Adipose tissue (tissue), 3 donors: Measurements from ENCODE around the gene ZBTB20. TPM values are rescaled to one million over a fixed set of nuclear protein-coding genes. Genes with fewer than 3 reads are reported as not detected.

ENCODE experiments used
- H3K27ac ChIP-seq: one replicate; pipeline ENCODE4 v1.5.1; 2013; ENCODE audit warnings: low read depth, low read length
- WGBS, 3 donors: extraction: QIAGEN DNeasy Blood & Tissue Kit; methylation state at CpG; one replicate each; pipeline ENCODE4 v1.1.7; 2013; 5-methylcytosine and 5-hydroxymethylcytosine counted together
- polyA plus RNA-seq, 3 donors: library from polyadenylated mRNA; stranded (reverse); fragments of 200-250 nt; gene quantifications; one replicate each; pipeline ENCODE4 v1.2.3, GENCODE V29; 2013
- donor health status: healthy with polysubstance abuse.
- donor health status: Bipolar disorder and iron deficiency.
- donor health status: healthy.

Gene ZBTB20
- polyA plus RNA-seq, 3 donors: 0.62 to 7.8 (median 1.4) TPM

GRCh38 chr3:114418724-114419543 is 728.2 kb downstream of the ZBTB20 start:
- H3K27ac ChIP-seq: no peak overlapping the region
- WGBS, 3 donors: 15 to 24% (median 19%) methylated on average over 8 of the region's 8 CpGs

- no peak overlapping the region for H3K27ac ChIP-seq
These were observed 729.0 kb downstream of the ZBTB20 start for GRCh38 chr3:114418107-114418506.

DNA sequence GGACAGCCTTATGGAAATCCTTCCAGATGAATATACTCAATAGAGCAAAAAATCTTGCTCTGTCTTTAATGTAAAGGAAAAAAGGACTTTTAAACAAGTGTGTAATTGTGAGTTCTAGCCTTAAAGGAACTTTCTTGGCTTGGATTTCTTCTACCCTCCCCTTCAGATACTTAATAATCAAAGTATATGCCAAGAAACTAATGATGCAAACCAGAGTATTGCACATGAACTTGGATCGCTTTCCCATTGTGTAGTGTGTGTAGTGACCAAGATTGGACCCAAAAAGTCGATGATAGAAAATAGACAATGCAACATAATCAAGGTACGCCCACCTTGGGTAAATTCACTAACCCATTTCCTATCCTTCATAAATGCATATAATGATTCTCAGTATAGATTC is 729.4 kb downstream of the ZBTB20 start:
- no peak overlapping the region for H3K27ac ChIP-seq
- 81 to 83% (median 81%) methylated on average over 3 of the region's 3 CpGs for WGBS, 3 donors

- WGBS, 3 donors: 41 to 80% (median 56%) methylated on average over 5 of the region's 5 CpGs
- no peak overlapping the region for H3K27ac ChIP-seq
These were observed 729.8 kb downstream of the ZBTB20 start for GRCh38 chr3:114417265-114417664.

- no peak overlapping the region for H3K27ac ChIP-seq
- 66 to 74% (median 66%) methylated on average over 9 of the region's 9 CpGs for WGBS, 3 donors
These were observed 735.0 kb downstream of the ZBTB20 start for GRCh38 chr3:114411811-114412803.

GRCh38 chr3:114411190-114411668 is 735.9 kb downstream of the ZBTB20 start:
- no peak overlapping the region for H3K27ac ChIP-seq
- WGBS, 3 donors: 65 to 85% (median 67%) methylated on average over 3 of the region's 3 CpGs

DNA sequence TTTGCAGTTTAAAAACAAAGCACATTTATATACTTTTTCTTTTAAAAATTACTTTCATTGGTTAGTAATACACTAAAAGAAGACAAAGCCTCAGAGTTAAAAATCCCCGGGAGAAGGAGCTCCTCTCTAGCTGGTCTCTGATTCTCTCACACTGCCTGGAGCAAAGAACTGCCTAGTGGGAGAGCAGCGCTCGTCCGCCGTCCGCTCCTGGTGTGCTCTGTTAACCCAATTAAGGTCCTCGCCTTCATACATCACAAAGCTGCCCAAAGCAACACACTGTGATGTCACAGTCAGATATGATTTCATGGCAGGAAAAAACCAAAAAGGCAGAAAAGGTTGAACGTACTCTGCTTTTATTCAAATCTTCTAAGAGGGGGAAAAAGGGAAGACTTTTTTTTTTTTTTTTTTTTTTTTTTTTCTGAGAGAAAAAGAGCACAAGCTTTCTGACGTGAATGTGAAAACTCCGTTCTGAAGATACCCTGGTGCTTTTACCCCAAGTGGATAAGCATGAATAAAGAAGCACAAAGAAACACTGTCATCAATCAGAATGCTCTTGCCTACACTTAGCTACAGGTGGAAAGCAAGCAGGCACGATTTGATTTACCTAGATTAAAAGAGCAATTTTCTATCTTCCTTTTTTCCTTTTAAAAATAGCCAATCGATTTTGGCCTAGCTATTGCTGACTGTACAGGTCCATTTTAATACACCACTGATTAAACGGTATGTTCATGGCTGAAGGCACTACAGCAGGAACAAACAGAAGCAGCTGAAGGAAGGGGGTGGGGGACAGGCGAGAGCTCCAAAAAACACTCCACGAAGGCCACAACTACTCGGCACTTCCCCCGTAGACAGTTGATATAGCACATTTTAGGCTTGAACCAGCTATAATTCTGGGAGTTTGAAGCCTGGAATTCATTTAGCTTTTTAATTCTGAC is 738.1 kb downstream of the ZBTB20 start:
- WGBS, 3 donors: 49 to 80% (median 79%) methylated on average over 17 of the region's 17 CpGs
- H3K27ac ChIP-seq: peak overlapping the region; percentile 12

GRCh38 chr3:114406922-114407321 is 740.2 kb downstream of the ZBTB20 start:
- 77 to 95% (median 78%) methylated on average over 3 of the region's 3 CpGs for WGBS, 3 donors
- H3K27ac ChIP-seq: no peak overlapping the region

DNA sequence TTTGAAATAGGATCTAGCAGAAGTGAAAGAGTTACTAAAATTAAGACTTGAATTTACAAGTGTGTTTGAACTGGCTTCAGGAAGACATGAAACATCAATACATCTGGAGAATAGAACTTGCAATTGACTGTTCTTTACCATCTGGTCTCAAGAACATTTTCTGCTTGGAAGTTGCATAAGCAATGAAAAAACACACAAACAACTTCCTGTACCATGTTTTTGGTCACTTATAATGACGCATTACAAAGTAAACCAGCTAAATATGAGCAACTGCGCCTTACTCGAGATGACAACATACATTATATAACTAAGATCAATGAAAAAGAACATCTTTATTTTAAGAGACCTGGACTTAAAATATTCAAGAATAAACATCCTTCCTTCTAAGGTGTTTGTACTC is 740.8 kb downstream of the ZBTB20 start:
- H3K27ac ChIP-seq: no peak overlapping the region
- WGBS, 3 donors: 77 to 85% (median 79%) methylated on average over 3 of the region's 3 CpGs

- WGBS, 3 donors: 87 to 92% (median 87%) methylated on average over 2 of the region's 2 CpGs
- no peak overlapping the region for H3K27ac ChIP-seq
These were observed 741.7 kb downstream of the ZBTB20 start for GRCh38 chr3:114405202-114405990.

- WGBS, 3 donors: 80 to 84% (median 82%) methylated on average over 6 of the region's 6 CpGs
- H3K27ac ChIP-seq: no peak overlapping the region
These were observed 742.5 kb downstream of the ZBTB20 start for GRCh38 chr3:114404590-114404989.

- H3K27ac ChIP-seq: no peak overlapping the region
- 86 to 98% (median 89%) methylated on average over 3 of the region's 3 CpGs for WGBS, 3 donors
These were observed 744.2 kb downstream of the ZBTB20 start for GRCh38 chr3:114402838-114403237.

DNA sequence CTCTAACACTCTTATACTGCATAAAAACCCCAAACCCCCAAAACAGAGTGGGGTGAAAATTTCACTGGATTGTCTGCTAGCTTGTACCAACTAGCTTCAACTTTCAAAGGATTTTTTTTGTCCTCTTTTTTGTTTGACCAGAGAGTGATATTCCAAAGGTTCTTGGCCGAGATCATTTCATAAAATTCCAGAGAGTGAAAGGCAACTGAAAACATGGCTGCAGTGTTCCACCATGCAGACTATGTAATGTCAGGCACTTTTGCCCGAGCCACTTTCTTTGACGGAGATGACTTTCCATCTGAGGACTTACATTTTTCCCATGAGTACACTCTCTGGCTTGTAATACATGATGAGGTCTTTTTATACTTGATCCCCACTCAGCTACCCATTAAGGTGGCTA is 745.7 kb downstream of the ZBTB20 start:
- H3K27ac ChIP-seq: no peak overlapping the region
- whole genome bisulfite sequencing, 3 donors: 89 to 91% (median 91%) methylated on average over 3 of the region's 3 CpGs

- 59 to 74% (median 70%) methylated on average over 4 of the region's 4 CpGs for WGBS, 3 donors
- H3K27ac ChIP-seq: no peak overlapping the region
These were observed 746.7 kb downstream of the ZBTB20 start for GRCh38 chr3:114400371-114400770.

DNA sequence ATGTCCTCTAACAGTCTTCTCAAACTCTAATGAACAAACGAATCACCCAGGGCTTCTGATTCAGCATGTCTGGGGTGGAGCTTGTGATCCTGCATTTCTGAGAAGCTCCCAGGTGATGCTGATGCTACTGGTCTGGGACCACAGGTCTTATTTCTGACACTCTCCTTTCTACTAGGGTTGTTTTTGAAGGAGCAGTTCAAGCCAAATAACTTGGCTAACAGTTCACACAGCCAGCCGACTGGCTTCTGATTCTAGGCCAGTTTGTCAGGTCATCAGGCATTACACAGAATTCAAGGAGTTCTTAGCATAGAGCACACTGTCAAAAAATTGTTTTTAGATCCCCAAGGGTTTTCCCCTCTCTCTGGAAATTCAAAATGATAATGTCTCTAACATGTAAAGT is 752.5 kb downstream of the ZBTB20 start:
- WGBS, 3 donors: 56 to 64% (median 58%) methylated on average over 2 of the region's 2 CpGs
- no peak overlapping the region for H3K27ac ChIP-seq

DNA sequence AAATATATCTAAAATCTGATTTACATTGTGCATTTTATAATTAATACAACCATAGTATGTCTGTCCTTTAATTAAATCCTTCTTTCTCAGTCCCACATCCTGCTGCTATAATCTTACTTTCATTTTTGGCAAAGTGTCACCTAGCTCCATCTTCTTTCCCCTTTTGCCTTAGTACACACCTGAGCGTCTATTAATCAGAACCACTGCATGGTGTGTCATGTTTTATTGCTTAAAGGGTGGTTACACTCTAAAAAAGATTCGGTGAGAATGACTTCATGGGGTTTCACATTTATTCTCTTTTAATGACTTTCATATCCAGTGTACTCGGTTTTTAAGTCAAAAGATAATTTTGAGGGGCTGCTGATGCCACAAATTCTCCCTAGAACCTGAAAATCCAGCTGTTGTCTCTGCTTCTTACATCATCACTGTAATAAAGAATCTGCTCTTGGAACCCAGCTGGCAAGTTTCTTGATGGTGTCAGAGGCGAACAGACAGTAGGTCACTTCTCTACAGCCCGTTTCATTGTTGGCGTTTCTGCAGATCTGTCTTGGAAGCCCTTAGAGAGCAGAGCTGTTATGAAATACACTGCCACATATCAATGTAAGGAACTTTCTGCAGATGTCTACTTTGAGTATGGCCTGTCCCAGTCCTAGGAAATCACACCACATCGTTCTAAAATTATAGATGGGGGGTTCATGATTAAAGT is 753.6 kb downstream of the ZBTB20 start:
- no peak overlapping the region for H3K27ac ChIP-seq
- WGBS, 3 donors: 72 to 85% (median 82%) methylated on average over 7 of the region's 7 CpGs

DNA sequence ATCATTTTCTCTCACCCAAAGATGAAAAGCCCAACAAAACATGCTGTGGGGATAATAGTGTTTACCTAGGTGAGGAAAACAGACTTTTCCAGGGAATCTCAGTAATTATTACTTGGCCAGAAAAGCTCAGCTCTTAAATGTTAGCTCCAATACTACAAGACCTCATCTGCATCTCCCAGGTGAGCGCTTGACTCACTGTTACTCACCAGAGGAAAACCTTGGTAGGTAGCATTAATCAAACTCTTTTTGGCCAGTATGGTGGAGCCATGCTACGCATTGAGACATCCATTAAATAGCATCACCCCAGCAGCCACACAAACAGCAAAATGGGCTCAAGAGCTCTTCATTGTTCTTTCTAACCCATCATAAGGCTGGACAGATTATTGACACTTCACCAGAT is 754.3 kb downstream of the ZBTB20 start:
- 97% methylated on average over 2 of the region's 2 CpGs for WGBS, 3 donors
- no peak overlapping the region for H3K27ac ChIP-seq
